OCI-LY1 (cell line): Measurements from ENCODE around the gene PTX4.
"Not testable (repeated sequence)": the region's sequence is repeated elsewhere in the genome, so short reads cannot be mapped to it uniquely, and the experiment has no call there.

ENCODE experiments used
- H2AFZ ChIP-seq: fragments of 200-600 bp; sonication (generic), shearing (Covaris generic); 2 replicates; pipeline ENCODE4 v1.6.0; 2014; ENCODE audit warnings: antibody characterized with exemption, mild to moderate bottlenecking, low read length
- H3F3A ChIP-seq: fragments of 200-600 bp; sonication (generic), shearing (Covaris generic); 2 replicates; pipeline ENCODE4 v1.6.0; 2014; ENCODE audit warnings: mild to moderate bottlenecking, antibody characterized with exemption, low read length, moderate library complexity; ENCODE audit not compliant: insufficient read depth
- H3K27ac ChIP-seq: fragments of 200-600 bp; sonication (generic); 2 replicates; pipeline ENCODE4 v1.5.1; 2014; ENCODE audit warnings: low read length, mixed run types, mild to moderate bottlenecking, low read depth; ENCODE audit not compliant: poor library complexity, severe bottlenecking
- H3K27me3 ChIP-seq: fragments of 200-600 bp; sonication (generic); 2 replicates; pipeline ENCODE4 v1.6.0; 2014; ENCODE audit warnings: antibody characterized with exemption, mild to moderate bottlenecking, low read length, moderate library complexity; ENCODE audit not compliant: insufficient read depth
- H3K36me3 ChIP-seq: fragments of 200-600 bp; sonication (generic); 2 replicates; pipeline ENCODE4 v1.6.1; 2014; ENCODE audit warnings: mild to moderate bottlenecking, antibody characterized with exemption, low read length, moderate library complexity, mixed read lengths; ENCODE audit not compliant: insufficient read depth
- H3K4me1 ChIP-seq: fragments of 200-600 bp; sonication (generic); 2 replicates; pipeline ENCODE4 v1.5.1; 2014; ENCODE audit warnings: mild to moderate bottlenecking, low read length, moderate library complexity; ENCODE audit not compliant: insufficient read depth, severe bottlenecking
- H3K4me2 ChIP-seq: fragments of 200-600 bp; sonication (generic), shearing (Covaris generic); 2 replicates; pipeline ENCODE4 v1.6.1; 2014; ENCODE audit warnings: low read length
- H3K4me3 ChIP-seq: fragments of 200-600 bp; sonication (generic); 2 replicates; pipeline ENCODE4 v1.5.1; 2014; ENCODE audit warnings: low read length, low read depth, mild to moderate bottlenecking, mixed read lengths; ENCODE audit not compliant: poor library complexity, severe bottlenecking
- H3K79me2 ChIP-seq: fragments of 200-600 bp; shearing (Covaris generic); 2 replicates; pipeline ENCODE4 v1.6.1; 2016; ENCODE audit warnings: mixed run types, low read length, mixed read lengths; ENCODE audit not compliant: insufficient read depth
- H3K9ac ChIP-seq: fragments of 200-600 bp; sonication (generic), shearing (Covaris generic); 2 replicates; pipeline ENCODE4 v1.6.1; 2014; ENCODE audit warnings: mild to moderate bottlenecking, low read length, mixed read lengths
- H3K9me2 ChIP-seq: fragments of 200-600 bp; sonication (generic), shearing (Covaris generic); 2 replicates; pipeline ENCODE4 v1.6.1; 2014; ENCODE audit warnings: low read depth, mild to moderate bottlenecking, low read length, mixed read lengths
- H3K9me3 ChIP-seq: fragments of 200-600 bp; shearing (Covaris generic); 2 replicates; pipeline ENCODE4 v1.6.1; 2014; ENCODE audit warnings: low read length, mixed read lengths
- H4K20me1 ChIP-seq: fragments of 200-600 bp; sonication (generic), shearing (Covaris generic); 2 replicates; pipeline ENCODE4 v1.6.0; 2016; ENCODE audit warnings: mild to moderate bottlenecking, low read length; ENCODE audit not compliant: insufficient read depth
- EZH2 ChIP-seq: fragments of 200-600 bp; sonication (generic), shearing (Covaris generic); IDR thresholded peaks from 2 replicates; pipeline ENCODE4 v1.8.0; 2017; ENCODE audit warnings: borderline replicate concordance, mixed run types, mild to moderate bottlenecking, antibody characterized with exemption, low read length, moderate library complexity, mixed read lengths
- TF ChIP-seq, protein P1 (sequence below): fragments of 200-600 bp; sonication (generic), shearing (Covaris generic); IDR thresholded peaks from 2 replicates; pipeline ENCODE4 v1.5.1; 2017; ENCODE audit warnings: mild to moderate bottlenecking, antibody characterized with exemption, low read length, moderate library complexity, mixed read lengths

The PTX4 gene

DNA sequence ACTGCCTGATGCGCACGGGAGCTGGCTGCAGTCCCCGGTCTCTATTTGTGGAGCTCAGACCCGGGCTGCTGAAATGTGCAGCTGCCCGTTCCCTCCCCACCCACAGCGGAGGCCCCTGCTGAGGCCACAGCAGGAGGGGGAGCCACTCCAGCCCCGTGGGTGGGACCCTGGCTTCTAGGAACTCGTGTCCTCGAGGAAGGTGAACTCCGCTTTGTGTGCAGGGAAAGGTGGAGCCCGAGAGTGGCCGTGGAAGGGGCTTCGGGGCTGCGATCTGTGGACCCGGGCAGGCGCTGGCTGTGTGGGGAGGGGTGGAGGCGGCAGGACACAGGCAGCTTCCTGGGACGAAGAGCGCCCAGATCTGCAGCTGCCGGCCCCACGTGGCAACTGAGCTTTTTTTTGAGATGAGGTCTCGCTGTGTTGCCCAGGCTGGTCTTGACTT, 47.3 kb downstream of the PTX4 start:
- H3K79me2 ChIP-seq = no peaks in the 10 kb centered on the region
- no peak overlapping the region for H3K9ac ChIP-seq
- no peaks in the 10 kb centered on the region for H3F3A ChIP-seq
- H3K4me3 ChIP-seq = no peak overlapping the region
- H3K27ac ChIP-seq = no peak overlapping the region
- H3K36me3 ChIP-seq = peaks cover 7% of the 10 kb centered on the region
- H2AFZ ChIP-seq = no peak overlapping the region
- TF ChIP-seq, protein P1, sequence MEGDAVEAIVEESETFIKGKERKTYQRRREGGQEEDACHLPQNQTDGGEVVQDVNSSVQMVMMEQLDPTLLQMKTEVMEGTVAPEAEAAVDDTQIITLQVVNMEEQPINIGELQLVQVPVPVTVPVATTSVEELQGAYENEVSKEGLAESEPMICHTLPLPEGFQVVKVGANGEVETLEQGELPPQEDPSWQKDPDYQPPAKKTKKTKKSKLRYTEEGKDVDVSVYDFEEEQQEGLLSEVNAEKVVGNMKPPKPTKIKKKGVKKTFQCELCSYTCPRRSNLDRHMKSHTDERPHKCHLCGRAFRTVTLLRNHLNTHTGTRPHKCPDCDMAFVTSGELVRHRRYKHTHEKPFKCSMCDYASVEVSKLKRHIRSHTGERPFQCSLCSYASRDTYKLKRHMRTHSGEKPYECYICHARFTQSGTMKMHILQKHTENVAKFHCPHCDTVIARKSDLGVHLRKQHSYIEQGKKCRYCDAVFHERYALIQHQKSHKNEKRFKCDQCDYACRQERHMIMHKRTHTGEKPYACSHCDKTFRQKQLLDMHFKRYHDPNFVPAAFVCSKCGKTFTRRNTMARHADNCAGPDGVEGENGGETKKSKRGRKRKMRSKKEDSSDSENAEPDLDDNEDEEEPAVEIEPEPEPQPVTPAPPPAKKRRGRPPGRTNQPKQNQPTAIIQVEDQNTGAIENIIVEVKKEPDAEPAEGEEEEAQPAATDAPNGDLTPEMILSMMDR = no peak
- TF ChIP-seq EZH2 = no peak
- no peaks in the 10 kb centered on the region for H3K9me2 ChIP-seq
- H3K9me3 ChIP-seq = no peaks in the 10 kb centered on the region
- H3K27me3 ChIP-seq = peaks cover 16% of the 10 kb centered on the region
- H4K20me1 ChIP-seq = no peaks in the 10 kb centered on the region
- no peak overlapping the region for H3K4me2 ChIP-seq
- H3K4me1 ChIP-seq = peaks cover 4% of the 10 kb centered on the region

DNA sequence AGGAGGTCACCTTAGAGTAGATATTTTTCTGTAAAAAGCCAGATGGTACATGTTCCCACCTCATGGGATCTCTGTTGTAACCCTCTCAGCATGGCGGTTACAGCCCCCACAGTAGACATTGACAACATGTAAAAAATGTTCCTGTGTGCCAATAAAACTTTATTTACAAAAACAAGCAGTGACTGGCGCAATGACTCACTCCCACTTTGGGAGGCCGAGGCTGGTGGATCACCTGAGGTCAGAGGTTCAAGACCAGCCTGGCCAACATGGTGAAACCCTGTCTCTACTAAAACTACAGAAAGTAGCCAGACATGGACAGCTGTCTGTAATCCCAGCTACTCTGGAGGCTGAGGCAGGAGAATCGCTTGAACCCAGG, 49.1 kb downstream of the PTX4 start:
- H3K9me3 ChIP-seq, H3K9ac ChIP-seq, H3F3A ChIP-seq, H4K20me1 ChIP-seq, H3K36me3 ChIP-seq, H3K4me1 ChIP-seq, H3K27ac ChIP-seq, H3K4me3 ChIP-seq, H2AFZ ChIP-seq, H3K9me2 ChIP-seq, H3K79me2 ChIP-seq, H3K4me2 ChIP-seq: not testable (repeated sequence)
- H3K27me3 ChIP-seq = peaks cover 12% of the 10 kb centered on the region

DNA sequence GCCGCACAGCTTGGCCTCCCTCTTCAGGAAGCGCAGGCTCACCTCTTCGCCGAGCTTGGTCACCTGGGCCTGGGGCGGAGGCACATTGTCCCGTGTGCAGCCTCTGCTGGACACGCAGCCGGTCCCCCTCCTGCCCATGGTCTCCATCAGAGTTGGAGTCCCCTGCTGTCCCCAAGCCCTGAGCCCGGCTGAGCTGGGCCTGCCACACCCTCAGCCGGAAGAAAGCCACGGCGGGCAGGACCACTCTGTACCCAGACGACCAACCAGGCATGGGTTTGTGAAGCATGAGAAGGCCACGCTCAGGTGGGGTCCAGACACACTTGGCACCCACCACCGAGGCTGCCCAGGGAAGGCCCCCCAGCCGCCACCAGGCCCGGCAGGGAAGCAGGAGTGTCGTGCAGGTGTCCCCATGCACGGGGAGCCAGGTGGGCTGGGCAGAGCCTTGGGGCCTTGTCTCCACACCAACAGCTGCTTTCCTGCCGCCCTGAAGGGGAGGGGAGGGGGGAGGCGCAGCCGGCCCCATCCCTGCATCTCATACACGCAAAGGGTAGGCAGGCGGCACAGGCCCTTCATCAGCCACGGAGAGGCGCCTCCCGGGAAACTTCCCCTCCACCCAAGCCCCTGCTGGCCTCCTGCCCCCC, 49.6 kb downstream of the PTX4 start:
- no peak for TF ChIP-seq EZH2
- TF ChIP-seq, protein P1 = no peak
- Histone ChIP-seq H3K9ac (no peak overlapping the region), H3K36me3 (no peaks in the 10 kb centered on the region), H3K79me2 (no peaks in the 10 kb centered on the region), H2AFZ (no peak overlapping the region), H3K4me1 (no peaks in the 10 kb centered on the region), H3F3A (no peaks in the 10 kb centered on the region), H4K20me1 (no peaks in the 10 kb centered on the region), H3K4me3 (no peak overlapping the region), H3K9me2 (no peaks in the 10 kb centered on the region), H3K4me2 (no peak overlapping the region), H3K27ac (no peak overlapping the region), H3K27me3 (peaks cover 12% of the 10 kb centered on the region), H3K9me3 (no peaks in the 10 kb centered on the region)
